GM21515 (cell line): ENCODE results near the gene POU2F3.

Experiments
- ATAC-seq: cut with Tn5 transposase; IDR thresholded peaks from one replicate; pipeline ENCODE4 v1.9.1; 2021; ENCODE audit not compliant: unreplicated experiment

Gene POU2F3

DNA sequence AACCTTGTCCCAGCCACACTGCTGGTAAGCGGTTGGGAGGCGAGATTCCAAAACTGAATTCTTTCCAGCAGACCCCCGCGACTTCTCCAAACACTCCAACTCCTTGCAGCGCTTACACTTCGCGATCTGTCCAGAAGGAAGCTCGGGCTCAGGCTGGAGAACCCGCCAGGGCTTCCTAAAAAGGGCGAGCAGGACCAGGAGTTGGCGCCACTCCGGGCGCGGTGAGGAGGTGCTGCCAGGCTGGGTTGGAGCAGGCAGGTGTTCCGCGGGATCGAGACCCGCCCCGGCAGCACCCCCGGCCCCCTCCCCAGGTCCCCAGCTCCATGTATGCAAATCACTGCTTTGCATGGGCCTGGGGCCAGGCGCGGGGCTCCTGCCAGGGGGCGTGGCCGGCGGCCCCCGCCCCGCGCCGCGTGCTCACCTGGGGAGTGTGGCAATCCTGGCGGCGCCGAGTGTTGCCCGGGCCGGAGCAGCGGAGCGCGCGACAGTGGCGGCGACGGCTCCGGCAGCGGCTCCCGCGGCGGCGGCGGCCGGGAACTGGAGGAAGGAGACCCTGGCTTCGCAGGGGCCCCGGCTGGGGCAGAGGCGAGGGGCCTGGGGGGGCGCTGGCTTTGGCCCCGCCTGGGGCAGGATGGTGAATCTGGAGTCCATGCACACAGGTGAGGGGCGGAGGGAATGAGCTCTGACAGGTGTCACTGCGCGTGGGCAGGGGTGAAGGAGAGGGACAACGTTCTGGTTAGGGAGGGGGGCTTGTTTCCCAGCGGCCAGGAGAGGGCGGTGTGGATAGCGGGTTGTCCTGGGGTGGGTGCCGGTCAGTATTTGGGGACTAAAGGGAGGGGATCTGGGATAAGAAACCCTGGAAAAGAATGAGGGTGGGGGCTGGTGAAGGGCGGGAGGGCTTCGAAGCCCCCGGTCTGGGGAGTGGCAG, at the start of gene POU2F3:
Gene POU2F3, plus strand, starts transcription at position 428 of the 928 bp plus-strand sequence. Its CDS starts 204 bp downstream, at position 632.
- ATAC-seq = no peak

DNA sequence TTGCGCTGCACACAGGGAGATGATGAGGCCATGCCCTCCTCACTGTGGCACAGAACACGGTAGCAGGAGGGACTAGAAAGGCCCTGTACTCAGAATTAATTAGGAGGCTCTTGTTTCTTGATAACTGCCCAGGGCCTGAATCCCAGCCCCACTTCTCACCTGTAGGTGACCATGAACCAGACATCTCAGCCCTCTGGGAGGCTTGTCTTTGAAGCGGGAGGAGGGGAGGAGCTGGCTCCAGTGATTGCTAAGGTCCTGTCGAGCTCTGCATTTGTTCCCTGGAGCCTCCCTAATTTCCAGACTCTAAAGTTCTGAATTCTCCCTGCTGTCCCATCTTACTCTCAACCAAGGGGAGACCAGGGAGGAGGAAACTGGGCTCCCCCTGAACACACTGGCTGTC, 48.9 kb upstream of the POU2F3 start:
- no peak for ATAC-seq

DNA sequence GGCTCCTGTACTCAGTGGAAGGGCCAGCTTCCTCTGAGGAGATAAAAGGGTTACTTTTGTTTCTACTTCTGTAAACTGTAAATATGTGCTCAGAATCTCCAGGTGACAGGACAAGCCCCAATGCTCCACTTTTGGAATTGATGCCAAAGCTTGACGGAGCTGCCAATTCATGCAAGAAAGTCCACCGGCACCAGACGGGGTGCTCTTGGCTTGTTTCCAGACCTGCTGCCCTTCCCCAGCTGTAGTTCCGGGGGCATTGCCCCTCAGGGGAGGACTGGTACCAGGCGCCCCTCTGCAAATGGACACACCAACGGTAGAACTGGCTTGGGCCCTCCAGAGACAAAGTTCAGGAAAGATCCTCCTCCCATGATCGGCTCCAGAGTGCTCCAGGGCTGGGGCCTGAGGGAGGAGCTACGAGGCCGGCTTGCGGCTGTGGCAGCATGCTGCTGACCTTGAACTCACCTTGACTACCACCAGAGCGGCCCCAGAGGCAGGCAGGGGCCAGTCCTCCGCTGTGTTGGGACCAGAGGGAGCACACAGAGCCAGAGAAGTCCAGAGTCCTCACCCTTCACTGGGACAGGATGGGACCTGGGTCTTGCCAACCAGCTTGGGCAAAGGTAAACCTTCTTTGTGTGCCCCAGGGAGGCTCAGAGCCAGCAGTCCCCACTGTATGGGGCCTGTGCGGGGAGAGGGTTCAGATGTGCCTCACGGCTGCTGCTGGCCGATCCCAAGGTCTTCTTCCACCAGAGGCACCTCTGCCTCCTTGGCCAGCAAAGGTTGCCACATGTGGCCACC, 46.9 kb upstream of the POU2F3 start:
- no peak for ATAC-seq

DNA sequence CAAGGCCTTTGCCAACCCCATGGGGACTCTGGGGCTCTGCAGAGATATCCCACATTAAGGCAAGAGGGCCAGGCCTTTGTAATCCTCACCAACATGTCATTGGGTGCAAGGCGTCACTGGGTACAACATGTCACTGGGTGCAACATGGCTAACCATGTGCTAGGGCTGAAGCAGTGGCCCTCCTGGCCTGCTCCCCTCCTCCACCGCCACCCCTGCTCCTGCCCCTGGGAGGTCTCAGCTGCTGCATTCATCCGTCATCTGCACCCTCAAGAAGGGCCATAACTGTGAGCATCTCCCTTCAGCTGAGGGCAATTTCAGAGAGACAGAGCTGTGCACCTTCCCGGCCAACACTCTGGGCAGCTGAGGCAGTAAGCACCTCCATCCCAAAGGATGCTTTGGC, 45.8 kb upstream of the POU2F3 start:
- no peak for ATAC-seq

DNA sequence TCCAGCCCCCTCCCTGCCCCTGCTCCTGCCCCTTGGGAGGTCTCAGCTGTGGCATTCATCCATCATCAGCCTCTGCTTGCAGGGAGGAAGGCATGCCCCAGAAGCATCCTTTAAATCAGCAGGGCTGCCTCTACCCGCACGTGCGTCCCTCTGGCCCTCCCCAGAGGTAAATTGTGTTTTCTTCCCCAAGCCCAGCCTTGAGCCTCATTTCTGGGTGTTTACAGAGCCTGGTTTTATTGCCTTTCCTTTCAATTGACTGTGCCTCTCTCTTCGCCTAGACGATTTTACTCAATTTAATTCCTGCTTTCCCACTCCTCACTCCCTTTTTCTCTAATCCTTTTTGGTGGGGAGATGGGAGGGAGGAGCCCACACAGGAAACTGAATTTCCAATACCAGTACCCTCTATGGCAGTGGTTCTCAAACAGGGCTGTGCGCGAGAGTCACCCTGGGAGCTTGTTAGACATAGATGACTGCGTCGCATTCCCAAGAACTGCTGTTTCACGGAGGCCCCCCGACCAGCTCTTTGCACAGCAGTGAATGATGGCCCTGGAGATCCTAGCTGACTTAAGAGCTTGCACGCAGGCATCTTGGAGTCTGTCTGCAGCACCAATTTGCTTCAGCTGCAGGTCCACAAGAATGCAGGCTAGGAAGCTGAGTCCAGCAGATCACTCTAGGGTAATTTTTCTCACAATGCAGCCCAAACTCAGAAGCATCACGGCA, 44.2 kb upstream of the POU2F3 start:
- ATAC-seq = no peak

DNA sequence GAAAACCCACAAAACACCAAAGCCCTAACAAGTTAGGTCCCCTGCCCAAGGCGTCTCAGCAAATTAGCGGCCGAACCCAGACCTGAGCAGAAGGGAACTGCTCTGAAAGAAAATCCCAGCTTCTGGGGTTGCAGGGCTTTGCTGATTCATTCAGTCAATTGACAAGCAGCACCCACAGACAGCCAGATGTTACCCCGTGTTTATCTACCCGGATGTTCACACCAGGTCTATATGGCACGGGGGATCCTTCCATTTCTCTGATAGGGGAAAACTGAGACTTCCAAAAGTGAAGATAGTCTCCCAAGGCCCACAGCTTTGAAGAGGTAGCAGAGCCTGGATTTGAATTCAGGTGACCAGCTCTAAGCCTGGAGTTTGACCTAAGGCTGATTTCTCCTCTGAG, 43.1 kb upstream of the POU2F3 start:
- ATAC-seq = no peak

DNA sequence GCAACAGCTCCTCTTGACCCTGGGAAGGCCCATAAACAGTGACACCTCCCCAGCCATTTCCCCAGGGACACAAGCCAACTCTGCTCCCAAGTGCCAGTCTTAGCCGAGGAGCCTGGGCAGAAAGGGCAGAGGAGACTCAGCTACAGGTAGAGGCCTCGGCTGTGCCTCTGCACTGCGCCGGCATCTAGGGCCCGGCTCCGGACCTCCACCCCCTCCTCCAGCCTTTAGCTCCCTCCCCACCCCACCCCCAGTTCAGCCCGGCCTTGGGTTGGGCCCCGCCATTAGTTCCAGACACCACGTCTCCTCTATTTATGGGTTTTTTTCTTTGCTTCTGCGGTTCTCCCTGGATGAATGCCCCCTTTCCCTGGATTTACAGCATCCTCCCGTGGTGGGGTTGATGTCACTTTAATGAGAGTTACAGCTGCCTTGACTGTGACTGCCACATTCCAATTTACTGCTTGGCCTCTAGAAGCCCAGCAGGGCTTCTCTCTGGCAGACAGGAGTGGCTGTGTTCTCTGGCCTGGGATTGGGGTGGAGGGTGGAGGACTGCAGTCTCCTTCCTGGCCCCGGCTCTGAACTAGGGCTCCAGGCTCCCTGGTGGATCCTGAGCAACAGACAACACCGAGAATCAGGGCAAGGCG, 42.6 kb upstream of the POU2F3 start:
- no peak for ATAC-seq

DNA sequence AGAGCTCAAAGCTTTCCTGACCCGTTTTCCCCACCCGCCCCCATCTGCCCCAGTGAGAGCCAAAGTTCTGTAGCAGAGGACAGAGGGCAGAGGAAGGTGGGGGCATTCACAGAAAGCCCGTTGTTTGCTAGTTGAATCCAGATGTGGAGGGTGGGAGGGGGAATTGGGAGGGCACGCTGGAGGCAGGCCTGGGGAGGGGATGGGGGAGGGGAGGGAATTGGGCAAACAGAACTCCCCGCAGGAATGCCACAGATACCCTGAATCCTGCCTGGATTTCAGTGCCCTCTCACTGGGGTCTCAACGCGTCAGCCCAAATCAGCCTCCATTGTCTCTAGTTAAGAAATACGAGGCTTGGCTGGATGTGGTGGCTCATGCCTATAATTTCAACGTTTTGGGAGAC, 42.0 kb upstream of the POU2F3 start:
- ATAC-seq = no peak

DNA sequence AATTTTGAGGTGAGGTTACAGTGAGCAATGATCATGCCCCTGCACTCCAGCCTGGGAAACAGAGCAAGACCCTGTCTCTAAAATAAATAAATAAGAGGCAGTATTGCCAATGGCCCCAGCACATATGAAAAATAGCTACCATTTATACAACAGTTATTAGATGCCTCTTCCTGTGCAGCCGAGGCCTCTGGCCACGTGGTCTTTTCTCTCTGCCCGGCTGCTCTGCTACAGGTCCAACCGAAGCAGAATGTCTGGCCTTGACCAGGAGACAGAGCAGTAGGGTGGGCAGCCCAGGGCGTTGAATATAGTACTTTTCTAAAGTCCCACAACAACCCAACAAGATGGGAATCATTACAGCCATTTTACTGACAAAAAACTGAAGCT, 41.5 kb upstream of the POU2F3 start:
- ATAC-seq = no peak

DNA sequence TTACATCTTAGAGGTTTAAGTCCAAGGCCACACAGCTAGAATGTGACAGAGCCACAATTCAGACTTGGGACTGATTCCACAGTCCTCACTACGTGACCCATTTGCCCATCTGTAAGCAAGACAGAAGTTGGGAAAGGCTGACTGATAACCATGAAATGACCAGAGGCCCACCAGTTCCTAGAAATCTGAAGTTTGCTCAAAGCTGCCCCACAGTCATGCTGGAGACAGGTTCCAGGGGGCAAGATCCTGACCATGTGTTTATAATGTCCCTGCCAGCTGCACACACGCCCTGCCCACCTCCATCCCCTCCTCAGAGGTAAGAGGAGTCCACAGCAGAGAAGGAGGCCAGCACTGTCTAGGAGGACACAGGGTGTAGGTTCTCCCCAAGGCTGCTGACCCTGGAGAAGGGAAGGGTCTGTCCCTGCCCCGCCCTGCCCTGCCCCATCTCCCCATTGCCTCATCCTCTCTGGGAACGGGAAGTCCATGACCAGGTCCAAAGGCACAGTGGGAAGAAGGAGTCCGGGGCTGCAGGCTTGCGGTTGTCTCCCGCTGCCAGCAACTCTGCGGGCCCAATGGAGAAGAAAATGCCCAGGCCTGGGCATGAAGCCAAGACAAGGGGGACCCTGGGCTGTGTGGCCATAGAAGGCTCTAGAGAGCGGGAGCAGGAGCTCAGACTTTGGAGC, 41.0 kb upstream of the POU2F3 start:
- no peak for ATAC-seq

DNA sequence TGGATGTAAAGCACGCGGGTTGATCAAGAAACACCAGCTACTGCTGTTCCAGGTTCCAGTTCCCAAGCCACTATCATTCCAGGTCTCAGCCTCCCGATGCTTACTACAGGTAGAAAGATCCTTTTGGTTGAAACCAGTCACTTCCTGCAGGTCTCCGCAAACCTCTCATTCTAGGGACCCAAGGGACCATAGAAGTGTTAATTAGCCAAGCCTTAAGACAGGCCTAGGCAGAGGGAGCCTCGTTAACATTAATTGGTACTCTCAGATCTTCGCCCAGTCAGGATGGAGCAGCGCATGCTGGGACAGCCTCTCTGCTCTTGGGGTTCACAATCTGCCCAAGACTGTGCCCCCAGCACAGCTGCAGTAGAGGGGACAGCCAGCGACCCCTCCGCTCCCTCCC, 40.3 kb upstream of the POU2F3 start:
- no peak for ATAC-seq

DNA sequence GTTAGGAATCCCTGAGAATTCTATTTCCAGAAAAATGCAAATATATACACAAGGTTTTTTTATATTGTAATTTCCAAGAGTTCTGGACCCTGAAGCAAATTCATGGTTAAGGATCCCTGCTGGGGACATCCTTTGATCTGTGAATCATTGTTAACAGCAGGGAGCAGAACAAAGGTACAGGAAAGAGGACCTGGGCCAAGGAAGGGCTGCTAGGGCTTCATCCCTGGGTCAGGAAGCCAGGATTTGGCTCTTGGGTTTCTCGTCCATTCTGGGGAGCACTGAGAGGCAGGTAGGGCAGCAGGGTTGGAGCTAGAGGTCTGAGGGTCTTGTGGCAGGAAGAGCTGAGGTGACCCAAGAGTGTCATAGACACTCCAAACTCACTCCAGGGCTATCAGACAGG, 39.3 kb upstream of the POU2F3 start:
- no peak for ATAC-seq

DNA sequence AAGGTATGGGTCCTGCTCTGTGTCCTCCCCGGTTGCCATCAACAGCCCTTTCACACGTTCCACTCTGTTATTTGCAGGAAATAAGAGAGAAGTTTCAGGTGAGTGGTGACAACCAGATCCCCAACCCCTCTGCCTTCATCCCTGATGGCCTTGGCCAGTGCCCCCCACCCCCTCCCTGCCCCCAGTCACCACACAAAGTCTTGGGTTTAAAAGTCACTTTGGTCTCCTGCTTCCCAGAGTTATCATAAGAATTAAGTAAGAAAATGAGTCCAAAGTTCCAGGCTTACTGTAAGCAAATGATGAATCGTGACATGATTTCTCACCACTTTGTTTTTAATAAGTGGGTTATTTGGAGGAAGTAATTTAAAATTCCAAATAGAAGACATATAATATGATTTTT, 38.3 kb upstream of the POU2F3 start:
- ATAC-seq = no peak

DNA sequence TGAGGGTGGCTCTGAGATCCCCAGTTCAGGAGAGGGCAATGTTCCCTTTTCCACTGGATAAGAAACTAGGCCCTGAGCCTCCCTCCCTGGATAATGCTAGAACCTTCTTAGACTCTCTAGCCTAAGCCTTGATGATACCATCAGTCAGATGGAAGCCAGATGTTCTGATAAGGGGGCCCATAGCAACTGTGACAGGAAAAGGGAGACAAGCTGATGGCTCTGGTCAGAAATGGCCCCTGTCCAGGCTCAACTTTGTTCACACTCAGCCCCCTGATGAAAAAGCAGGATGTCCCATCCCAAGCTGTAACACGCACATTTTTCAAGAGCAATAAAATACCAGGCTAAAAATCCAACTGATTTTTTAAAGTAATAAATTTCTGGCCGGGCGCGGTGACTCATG, 36.3 kb upstream of the POU2F3 start:
- no peak for ATAC-seq

DNA sequence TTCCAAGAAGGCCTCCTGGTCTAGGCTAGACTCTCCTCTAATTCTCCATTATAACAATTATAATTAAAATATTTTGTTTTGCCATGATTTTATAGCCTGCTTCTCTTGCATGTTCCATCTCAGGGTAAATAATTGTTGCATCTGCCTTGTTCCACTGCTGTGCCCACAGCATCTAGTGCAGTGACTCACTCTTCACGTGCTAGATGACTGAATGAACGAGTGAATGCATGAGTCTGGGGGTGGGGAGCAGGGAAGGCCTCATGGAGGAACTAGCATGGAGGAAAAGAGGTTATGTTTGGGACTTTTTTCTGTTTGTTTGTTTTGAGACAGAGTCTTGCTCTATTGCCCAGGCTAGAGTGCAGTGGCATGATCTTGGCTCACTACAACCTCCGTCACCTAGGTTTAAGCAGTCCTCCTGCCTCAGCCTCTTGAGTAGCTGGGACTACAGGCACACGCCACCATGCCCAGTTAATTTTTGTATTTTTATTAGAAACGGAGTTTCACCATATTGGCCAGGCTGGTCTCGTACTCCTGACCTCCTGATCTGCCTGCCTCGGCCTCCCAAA, 34.3 kb upstream of the POU2F3 start:
- no peak for ATAC-seq

DNA sequence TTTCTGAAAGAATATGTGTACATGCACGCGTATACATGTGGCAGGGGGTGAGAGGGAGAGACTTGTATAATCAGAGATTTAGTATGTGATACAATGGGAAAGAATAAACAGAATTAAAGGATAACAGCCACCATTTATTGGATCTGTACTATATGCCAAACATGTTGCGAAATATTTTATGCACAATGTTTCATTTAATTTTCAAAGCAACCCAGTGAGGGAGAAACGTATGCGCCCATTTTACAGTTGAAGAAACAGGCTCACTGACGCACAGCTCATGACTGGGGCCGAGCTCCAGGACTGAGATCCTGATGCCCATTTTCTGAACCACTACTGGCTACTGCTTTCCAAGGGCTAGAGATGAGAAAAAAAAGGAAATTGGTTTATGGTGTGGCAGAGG, 32.4 kb upstream of the POU2F3 start:
- ATAC-seq = no peak

DNA sequence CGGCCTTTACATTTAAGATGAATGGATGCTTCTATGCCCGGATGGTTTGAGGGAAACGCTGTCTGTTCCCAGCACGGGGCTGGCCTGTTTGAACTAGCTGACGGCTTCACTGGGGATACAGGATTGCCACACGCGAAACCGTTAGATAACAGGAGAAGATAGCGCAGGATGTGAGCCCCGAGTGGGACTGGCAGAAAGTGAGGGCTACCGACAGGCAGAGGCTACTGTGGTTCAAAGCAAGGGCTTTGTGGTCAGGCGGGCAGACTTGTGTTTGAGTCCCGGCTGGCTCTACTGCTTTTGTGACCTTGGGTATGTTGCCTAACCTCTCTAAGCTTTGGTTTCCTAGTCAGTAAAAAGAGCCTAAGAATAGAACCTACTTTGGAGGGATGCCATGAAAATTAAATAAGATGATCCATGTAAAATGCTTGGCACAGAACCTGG, 31.9 kb upstream of the POU2F3 start:
- ATAC-seq = no peak

DNA sequence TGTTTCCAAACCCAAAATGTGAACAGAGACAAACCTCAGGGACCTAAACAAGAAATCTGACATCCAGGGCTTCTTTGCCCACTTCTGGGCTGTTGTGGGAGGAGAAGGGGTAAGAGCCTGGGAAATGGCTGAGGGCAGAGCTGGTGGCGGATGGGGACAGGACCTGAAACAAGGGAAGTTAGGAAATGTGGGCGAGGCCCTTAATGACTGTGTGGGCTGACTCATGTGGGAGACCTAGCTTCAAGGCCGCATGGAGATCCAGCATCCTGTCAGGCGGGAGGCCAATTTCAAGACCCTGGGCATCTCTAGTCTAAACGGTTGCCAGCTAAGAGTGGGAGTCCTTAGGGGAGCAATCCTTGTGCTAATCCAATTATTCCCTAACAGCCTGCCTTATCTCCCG, 31.2 kb upstream of the POU2F3 start:
- ATAC-seq = no peak

DNA sequence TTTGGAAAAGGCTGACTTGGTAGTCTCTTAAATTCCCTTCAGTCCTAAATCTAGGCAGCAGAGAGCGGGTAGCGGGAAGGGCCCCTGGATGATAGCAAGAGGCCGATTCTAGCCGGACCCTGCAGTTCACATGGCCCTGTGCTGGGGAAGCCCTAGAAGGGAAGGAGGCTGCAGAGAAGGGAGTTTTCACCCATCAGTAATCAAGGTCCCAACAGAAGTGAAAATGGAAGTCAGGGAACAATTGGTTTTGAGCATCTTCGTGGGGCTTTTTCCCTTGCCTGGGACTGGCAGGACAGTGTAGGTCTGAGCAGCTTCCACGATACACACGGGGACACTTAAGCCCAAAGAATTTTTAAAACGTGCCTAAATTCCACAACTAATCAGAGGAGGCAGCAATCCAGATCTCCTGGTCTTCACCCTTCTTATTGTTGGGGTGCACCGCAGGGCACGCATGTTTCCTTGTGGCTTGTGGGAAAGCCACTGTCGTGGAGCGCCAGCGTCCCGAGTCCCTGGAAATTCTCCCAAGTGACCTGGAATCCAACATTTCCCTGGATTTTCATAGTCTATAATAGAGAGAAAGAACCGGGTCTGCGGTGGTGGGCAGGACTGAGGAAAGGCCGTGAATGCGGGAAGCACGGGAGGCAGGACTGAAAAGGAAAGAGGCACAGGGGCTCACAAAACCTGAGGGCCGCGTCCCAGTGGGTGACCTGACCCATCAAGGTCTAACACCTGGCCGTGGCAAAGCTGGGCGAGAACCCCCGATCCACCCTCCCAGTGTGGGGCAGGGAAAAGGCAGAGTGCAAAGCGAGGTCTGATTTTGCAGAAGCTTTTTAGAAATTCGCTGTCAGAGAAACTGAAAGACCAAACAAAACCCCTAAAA, 30.0 kb upstream of the POU2F3 start:
- no peak for ATAC-seq
